Spleen (tissue), 11 donors: Measurements from ENCODE around the gene TMEM168. TPM values are rescaled to one million over a fixed set of nuclear protein-coding genes. Genes with fewer than 3 reads are reported as not detected.

ENCODE experiments used
- DNase-seq: peaks from one replicate; pipeline ENCODE4 v3.0.0-alpha.2; 2020
- H3K27ac ChIP-seq, 8 donors: fragments of 200-600 bp; sonication (generic) in 7 of 8; 1 replicate in 4 of 8; 2 replicates in 4 of 8; pipeline versions ENCODE4 v1.5.0 to v1.8.0; 2016 to 2021; ENCODE audit warnings: inconsistent platforms in 4 of 8, mild to moderate bottlenecking in 4 of 8, moderate library complexity in 1 of 8
- H3K27me3 ChIP-seq, 7 donors: fragments of 200-600 bp; sonication (generic) in 6 of 7; replicated peaks in 1 of 7; 1 replicate in 4 of 7; 2 replicates in 3 of 7; pipeline versions ENCODE4 v1.5.0 to v1.8.0; 2016 to 2021; ENCODE audit warnings: inconsistent platforms in 3 of 7, mild to moderate bottlenecking in 1 of 7
- H3K36me3 ChIP-seq, 6 donors: fragments of 200-600 bp; sonication (generic) in 5 of 6; 1 replicate in 4 of 6; 2 replicates in 2 of 6; pipeline versions ENCODE4 v1.5.0 to v1.8.0; 2016 to 2021; ENCODE audit warnings: inconsistent platforms in 2 of 6
- H3K4me1 ChIP-seq, 6 donors: fragments of 200-600 bp; sonication (generic) in 5 of 6; 1 replicate in 3 of 6; 2 replicates in 3 of 6; pipeline versions ENCODE4 v1.5.0 to v1.8.0; 2016 to 2021; ENCODE audit warnings: inconsistent platforms in 3 of 6
- H3K4me3 ChIP-seq, 8 donors: fragments of 200-600 bp; sonication (generic) in 7 of 8; 1 replicate in 4 of 8; 2 replicates in 4 of 8; pipeline versions ENCODE4 v1.5.0 to v1.8.0; 2016 to 2021; ENCODE audit warnings: inconsistent platforms in 4 of 8, mild to moderate bottlenecking in 4 of 8, moderate library complexity in 2 of 8
- H3K9me3 ChIP-seq, 8 donors: fragments of 200-600 bp; sonication (generic) in 7 of 8; 1 replicate in 4 of 8; 2 replicates in 4 of 8; pipeline versions ENCODE4 v1.5.0 to v1.8.0; 2016 to 2021; ENCODE audit warnings: inconsistent platforms in 4 of 8
- CTCF ChIP-seq, 11 experiments: fragments of 200-600 bp in 7 of 11; fragments of 450-650 bp in 4 of 11; sonication (generic) in 4 of 11; IDR thresholded peaks in 8 of 11; conservative IDR thresholded peaks in 3 of 11; 1 replicate in 7 of 11; 2 replicates in 4 of 11; pipeline versions ENCODE4 v1.4.0 to v1.8.0; 2016 to 2021; ENCODE audit warnings: antibody characterized with exemption in 11 of 11, inconsistent platforms in 4 of 11, mild to moderate bottlenecking in 1 of 11
- POLR2A ChIP-seq, 3 donors: fragments of 450-650 bp; IDR thresholded peaks; one replicate each; pipeline ENCODE4 v1.5.1; 2017; ENCODE audit warnings: antibody characterized with exemption in 3 of 3, mild to moderate bottlenecking in 1 of 3
- POLR2AphosphoS5 ChIP-seq, 3 donors: sonication (generic); formaldehyde crosslinking; IDR thresholded peaks; one replicate each; pipeline ENCODE4 v1.5.1; 2017; ENCODE audit warnings: antibody characterized with exemption in 3 of 3
- WGBS, 5 donors: extraction: QIAGEN DNeasy Blood & Tissue Kit in 3 of 5; methylation state at CpG; one replicate each; pipeline versions ENCODE4 v1.1.5 to v1.1.7; 2013 to 2018; 5-methylcytosine and 5-hydroxymethylcytosine counted together
- intact Hi-C: fragments of 100-400 bp; cut with DNase I; formaldehyde crosslinking; loops from one replicate; pipeline ENCODE4 v1.15.0; 2023; ENCODE audit warnings: low total_unique reads
- polyA plus RNA-seq, 3 donors: library from polyadenylated mRNA; stranded (reverse); fragments of 200-250 nt; gene quantifications; one replicate each; pipeline ENCODE4 v1.2.1, GENCODE V29; 2013
- total RNA-seq, 7 donors: library from RNA; depleted of rRNA in 3 of 7; stranded (reverse); fragments of >200 nt in 3 of 7; fragmentation: NEBNext Ultra II Directional in 4 of 7; extraction: Animal tissue kit (Norgen Biotek cat#: 25700) in 4 of 7; gene quantifications; one replicate each; pipeline versions ENCODE4 v1.1.0 to v1.2.1, GENCODE V29; 2016 to 2021
- donor health status: healthy with polysubstance abuse.
- donor health status: DM: no; HTN: no; CAD: no; lungs with moderate emphysema.
- donor health status: DM: no; HTN: no; CAD: no.
- donor health status: Bipolar disorder and iron deficiency.
- donor health status: healthy.
- donor health status: DM: no; HTN: no; CAD: no.
- donor health status: DM: yes; HTN: yes; CAD: no.

The TMEM168 gene
- total and polyA plus RNA-seq, 10 donors, result 6.1 to 40.0 (median 21.9) TPM

GRCh38 chr7:112770051-112770450 is 20.1 kb downstream of the TMEM168 start:
- TF ChIP-seq POLR2A (IDR thresholded peaks at IDR 0.05) (no peak), CTCF (IDR thresholded peaks at IDR 0.05 in 8 of 11, conservative IDR thresholded peaks at IDR 0.05 in 3 of 11) (no peak), POLR2AphosphoS5 (IDR thresholded peaks at IDR 0.05) (no peak)
- 93 to 97% (median 95%) methylated on average over 4 of the region's 4 CpGs for WGBS, 5 donors
- Histone ChIP-seq H3K36me3 (peaks cover 0 to 33% (median 5%) of the 10 kb centered on the region in 6 donors), H3K27me3 (no peaks in the 10 kb centered on the region), H3K4me3 (no peak overlapping the region), H3K27ac (no peak overlapping the region), H3K9me3 (no peaks in the 10 kb centered on the region), H3K4me1 (peaks cover 0 to 8% (median 3%) of the 10 kb centered on the region in 6 donors)
- intact Hi-C loops, result no loop called here
- no peak for DNase-seq

GRCh38 chr7:112765105-112765504 is 25.1 kb downstream of the TMEM168 start:
- 88 to 98% (median 96%) methylated on average over 1 of the region's 1 CpG for WGBS, 5 donors
- DNase-seq, result no peak
- no peaks in the 10 kb centered on the region for H3K27me3 ChIP-seq
- intact Hi-C loops, result no loop called here
- no peak for TF ChIP-seq POLR2AphosphoS5 (IDR thresholded peaks at IDR 0.05)
- no peak for TF ChIP-seq POLR2A (IDR thresholded peaks at IDR 0.05)
- no peak for TF ChIP-seq CTCF (IDR thresholded peaks at IDR 0.05 in 8 of 11, conservative IDR thresholded peaks at IDR 0.05 in 3 of 11)
- H3K36me3 ChIP-seq, result peaks cover 0 to 12% (median 5%) of the 10 kb centered on the region in 6 donors
- H3K27ac ChIP-seq, result no peak overlapping the region
- H3K9me3 ChIP-seq, result no peaks in the 10 kb centered on the region
- H3K4me3 ChIP-seq, result no peak overlapping the region
- peaks cover 0 to 24% (median 6%) of the 10 kb centered on the region in 6 donors for H3K4me1 ChIP-seq

GRCh38 chr7:112763996-112764395 is 26.2 kb downstream of the TMEM168 start:
- no peak for TF ChIP-seq POLR2A (IDR thresholded peaks at IDR 0.05)
- TF ChIP-seq POLR2AphosphoS5 (IDR thresholded peaks at IDR 0.05), result no peak
- no peak for TF ChIP-seq CTCF (IDR thresholded peaks at IDR 0.05 in 8 of 11, conservative IDR thresholded peaks at IDR 0.05 in 3 of 11)
- DNase-seq, result no peak
- no peaks in the 10 kb centered on the region for H3K9me3 ChIP-seq
- H3K27ac ChIP-seq, result no peak overlapping the region
- H3K27me3 ChIP-seq, result no peaks in the 10 kb centered on the region
- peaks cover 0 to 24% (median 6%) of the 10 kb centered on the region in 6 donors for H3K4me1 ChIP-seq
- intact Hi-C loops, result no loop called here
- H3K4me3 ChIP-seq, result no peak overlapping the region
- H3K36me3 ChIP-seq, result peaks cover 0 to 12% (median 5%) of the 10 kb centered on the region in 6 donors

- WGBS, 5 donors, result 73 to 96% (median 94%) methylated on average over 3 of the region's 3 CpGs
- H3K9me3 ChIP-seq, result no peaks in the 10 kb centered on the region
- H3K36me3 ChIP-seq, result peaks cover 0 to 12% (median 5%) of the 10 kb centered on the region in 6 donors
- intact Hi-C loops, result no loop called here
- H3K4me3 ChIP-seq, result no peak overlapping the region
- no peak for DNase-seq
- no peak for TF ChIP-seq POLR2AphosphoS5 (IDR thresholded peaks at IDR 0.05)
- TF ChIP-seq CTCF (IDR thresholded peaks at IDR 0.05 in 8 of 11, conservative IDR thresholded peaks at IDR 0.05 in 3 of 11), result no peak
- no peak for TF ChIP-seq POLR2A (IDR thresholded peaks at IDR 0.05)
- H3K4me1 ChIP-seq, result peaks cover 0 to 24% (median 6%) of the 10 kb centered on the region in 6 donors
- H3K27ac ChIP-seq, result no peak overlapping the region
- no peaks in the 10 kb centered on the region for H3K27me3 ChIP-seq
Measured at GRCh38 chr7:112763298-112763697, 26.9 kb downstream of the TMEM168 start.
